Superior temporal gyrus (tissue), 1 donor: ENCODE data around the gene FLNC.

Experiments used
- DNase-seq: peaks from one replicate; pipeline ENCODE4 v3.0.0-alpha.2; 2016; ENCODE audit errors: extremely low spot score

The FLNC gene

GRCh38 chr7:128804484-128804883 lies 25.7 kb upstream of the FLNC start:
- DNase-seq, result no peak

- peak; percentile 37 for DNase-seq
Observed at GRCh38 chr7:128805225-128805624, 25.0 kb upstream of the FLNC start.

- DNase-seq, result no peak
Observed at GRCh38 chr7:128807191-128807590, 23.0 kb upstream of the FLNC start.

GRCh38 chr7:128809363-128809762 lies 20.8 kb upstream of the FLNC start:
- DNase-seq, result no peak

- DNase-seq, result no peak
Observed at GRCh38 chr7:128810473-128810872, 19.7 kb upstream of the FLNC start.

- no peak for DNase-seq
Observed at GRCh38 chr7:128810997-128811396, 19.2 kb upstream of the FLNC start.

GRCh38 chr7:128811631-128812430 lies 18.4 kb upstream of the FLNC start:
- no peak for DNase-seq

GRCh38 chr7:128812514-128813168 lies 17.6 kb upstream of the FLNC start:
- no peak for DNase-seq

- peak; percentile 70 for DNase-seq
Observed at GRCh38 chr7:128814499-128814898, 15.7 kb upstream of the FLNC start.

GRCh38 chr7:128815289-128815942 lies 14.8 kb upstream of the FLNC start:
- DNase-seq, result no peak

GRCh38 chr7:128818694-128819093 lies 11.5 kb upstream of the FLNC start:
- DNase-seq, result no peak

- DNase-seq, result no peak
Observed at GRCh38 chr7:128821724-128822123, 8.5 kb upstream of the FLNC start.

- no peak for DNase-seq
Observed at GRCh38 chr7:128826512-128826911, 3.7 kb upstream of the FLNC start.

- DNase-seq, result no peak
Observed at GRCh38 chr7:128826916-128827247, 3.3 kb upstream of the FLNC start.

- no peak for DNase-seq
Observed at GRCh38 chr7:128827248-128827958, 2.8 kb upstream of the FLNC start.

GRCh38 chr7:128827971-128828711 lies 2.1 kb upstream of the FLNC start:
- no peak for DNase-seq

GRCh38 chr7:128829391-128830166 lies 627 bp upstream of the FLNC start:
- DNase-seq, result no peak

GRCh38 chr7:128831178-128831993 lies 1.2 kb downstream of the FLNC start:
- no peak for DNase-seq

GRCh38 chr7:128831994-128832879 lies 2.0 kb downstream of the FLNC start:
- peak; percentile 45 for DNase-seq
